DMS114 treated with DMSO at 0.1 percent for 48 hours (cell line): ENCODE results near the gene SFT2D1.

Source experiments
- DNase-seq: peaks from one replicate; lab custom pipeline; 2025; ENCODE audit not compliant: unreplicated experiment; lab: John Stamatoyannopoulos, UW

The SFT2D1 gene

GRCh38 chr6:166278579-166279392 is 63.6 kb downstream of the SFT2D1 start:
- DNase-seq: no peak

GRCh38 chr6:166277892-166278578 is 64.3 kb downstream of the SFT2D1 start:
- DNase-seq: no peak

GRCh38 chr6:166277018-166277417 is 65.3 kb downstream of the SFT2D1 start:
- DNase-seq: no peak

- peak; percentile 12 for DNase-seq
Measured at GRCh38 chr6:166275714-166276166, 66.6 kb downstream of the SFT2D1 start.

- DNase-seq: no peak
Measured at GRCh38 chr6:166274739-166275370, 67.5 kb downstream of the SFT2D1 start.

GRCh38 chr6:166274163-166274562 is 68.2 kb downstream of the SFT2D1 start:
- no peak for DNase-seq

- no peak for DNase-seq
Measured at GRCh38 chr6:166271376-166271765, 71.0 kb downstream of the SFT2D1 start.

GRCh38 chr6:166270706-166271375 is 71.5 kb downstream of the SFT2D1 start:
- no peak for DNase-seq
